Neural cell (in vitro differentiated cells): Measurements from ENCODE around the gene CLEC16A.

Experiments
- CTCF ChIP-seq: fragments of 450-650 bp; IDR thresholded peaks from 2 replicates; pipeline ENCODE4 v1.5.1; 2014; ENCODE audit warnings: antibody characterized with exemption, mild to moderate bottlenecking, moderate library complexity; ENCODE audit not compliant: poor library complexity, severe bottlenecking
- EZH2 ChIP-seq: fragments of 200-600, 300-800 bp; shearing (Covaris generic), sonication (generic); IDR thresholded peaks from 2 replicates; pipeline ENCODE4 v1.6.1; 2014; ENCODE audit warnings: antibody characterized with exemption, low read length, borderline replicate concordance, mild to moderate bottlenecking; ENCODE audit not compliant: insufficient read depth, poor library complexity, severe bottlenecking
- RAD21 ChIP-seq: fragments of 450-650 bp; conservative IDR thresholded peaks from 2 replicates; pipeline ENCODE4 v1.6.1; 2014; ENCODE audit warnings: antibody characterized with exemption, mild to moderate bottlenecking, moderate library complexity
- REST ChIP-seq: IDR thresholded peaks from 2 replicates; pipeline ENCODE4 v1.6.1; 2012; ENCODE audit warnings: borderline replicate concordance

GRCh38 chr16:10941127-10941933 lies 3.0 kb upstream of the CLEC16A start:
- no peak for TF ChIP-seq CTCF
- no peak for TF ChIP-seq REST
- TF ChIP-seq EZH2: no peak
- TF ChIP-seq RAD21: no peak
